ENCODE measurements around the gene UNC13B.
"Not testable (repeated sequence)": the region's sequence is repeated elsewhere in the genome, so short reads cannot be mapped to it uniquely, and the experiment has no call there.

The UNC13B gene

GRCh38 chr9:35142037-35142436 lies 19.8 kb upstream of the UNC13B start:
- no peak for DNase-seq (ENCODE audit: low read depth, low spot score)
- in situ Hi-C loops (cut with HindIII; ENCODE audit: low sequenced_read_pairs), result no loop called here
- TF ChIP-seq CTCF (IDR thresholded peaks at IDR 0.05; ENCODE audit: low read depth, low read length), result no peak
- no peak overlapping the region for H3K4me3 ChIP-seq (ENCODE audit: low read depth, low read length)

- H3K4me3 ChIP-seq (ENCODE audit: low read depth, low read length); DNase-seq (ENCODE audit: low read depth, low spot score); in situ Hi-C loops (cut with HindIII; ENCODE audit: low sequenced_read_pairs): not testable (repeated sequence)
These were observed 13.8 kb upstream of the UNC13B start for GRCh38 chr9:35147941-35148563.

- in situ Hi-C loops (cut with HindIII; ENCODE audit: low sequenced_read_pairs), result no loop called here
- no peak for DNase-seq (ENCODE audit: low read depth, low spot score)
- H3K4me3 ChIP-seq (ENCODE audit: low read depth, low read length), result no peak overlapping the region
- TF ChIP-seq CTCF (IDR thresholded peaks at IDR 0.05; ENCODE audit: low read depth, low read length), result no peak
These were observed 8.9 kb upstream of the UNC13B start for GRCh38 chr9:35152926-35153325.

- in situ Hi-C loops (cut with HindIII; ENCODE audit: low sequenced_read_pairs), result no loop called here
- no peak for DNase-seq (ENCODE audit: low read depth, low spot score)
- no peak for TF ChIP-seq CTCF (IDR thresholded peaks at IDR 0.05; ENCODE audit: low read depth, low read length)
- H3K4me3 ChIP-seq (ENCODE audit: low read depth, low read length), result no peak overlapping the region
These were observed 5.0 kb upstream of the UNC13B start for GRCh38 chr9:35156781-35157180.

GRCh38 chr9:35157836-35158235 lies 4.0 kb upstream of the UNC13B start:
- in situ Hi-C loops (cut with HindIII; ENCODE audit: low sequenced_read_pairs); H3K4me3 ChIP-seq (ENCODE audit: low read depth, low read length): not testable (repeated sequence)

GRCh38 chr9:35158501-35159280 lies 3.1 kb upstream of the UNC13B start:
- in situ Hi-C loops (cut with HindIII; ENCODE audit: low sequenced_read_pairs), result no loop called here
- no peak for DNase-seq (ENCODE audit: low read depth, low spot score)
- TF ChIP-seq CTCF (IDR thresholded peaks at IDR 0.05; ENCODE audit: low read depth, low read length), result no peak
- no peak overlapping the region for H3K4me3 ChIP-seq (ENCODE audit: low read depth, low read length)

More at GRCh38 chr9:35157836-35158235, 4.0 kb upstream of the UNC13B start:
- not testable (repeated sequence) for DNase-seq (ENCODE audit: low read depth, low spot score)

- in situ Hi-C loops (cut with HindIII; ENCODE audit: low sequenced_read_pairs), result no loop called here
- H3K4me3 ChIP-seq (ENCODE audit: low read depth, low read length), result peak overlapping the region; percentile 88
- peak; percentile 1 for DNase-seq (ENCODE audit: low read depth, low spot score)
- TF ChIP-seq CTCF (IDR thresholded peaks at IDR 0.05; ENCODE audit: low read depth, low read length), result no peak
These were observed 951 bp downstream of the UNC13B start for GRCh38 chr9:35162605-35163315.

Measured in astrocyte of the spinal cord (primary cell).